ENCODE results near the gene SLC49A3.

DNA sequence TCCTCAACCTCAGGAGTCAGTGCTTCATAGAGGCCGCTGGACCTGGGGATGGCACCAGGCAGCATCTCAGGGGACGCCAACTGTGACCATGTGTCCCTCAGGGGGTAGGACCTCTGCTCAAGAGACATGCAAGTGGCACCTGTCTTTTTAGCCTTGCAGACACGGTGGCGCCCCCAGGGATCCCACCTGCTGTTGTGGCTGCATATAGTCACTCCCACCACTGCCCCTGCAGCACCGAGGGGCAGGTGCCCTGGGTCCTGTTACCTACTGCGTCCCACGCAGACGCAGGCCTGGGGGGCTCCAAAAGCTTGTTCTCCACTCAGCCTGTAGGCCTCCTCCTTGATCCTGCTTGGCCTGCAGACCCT lies 12.1 kb downstream of the SLC49A3 start:
- TF ChIP-seq EZH2 (IDR thresholded peaks at IDR 0.05; ENCODE audit: borderline replicate concordance, low read depth, low read length, severe bottlenecking) = no peak
- TF ChIP-seq, protein P1, sequence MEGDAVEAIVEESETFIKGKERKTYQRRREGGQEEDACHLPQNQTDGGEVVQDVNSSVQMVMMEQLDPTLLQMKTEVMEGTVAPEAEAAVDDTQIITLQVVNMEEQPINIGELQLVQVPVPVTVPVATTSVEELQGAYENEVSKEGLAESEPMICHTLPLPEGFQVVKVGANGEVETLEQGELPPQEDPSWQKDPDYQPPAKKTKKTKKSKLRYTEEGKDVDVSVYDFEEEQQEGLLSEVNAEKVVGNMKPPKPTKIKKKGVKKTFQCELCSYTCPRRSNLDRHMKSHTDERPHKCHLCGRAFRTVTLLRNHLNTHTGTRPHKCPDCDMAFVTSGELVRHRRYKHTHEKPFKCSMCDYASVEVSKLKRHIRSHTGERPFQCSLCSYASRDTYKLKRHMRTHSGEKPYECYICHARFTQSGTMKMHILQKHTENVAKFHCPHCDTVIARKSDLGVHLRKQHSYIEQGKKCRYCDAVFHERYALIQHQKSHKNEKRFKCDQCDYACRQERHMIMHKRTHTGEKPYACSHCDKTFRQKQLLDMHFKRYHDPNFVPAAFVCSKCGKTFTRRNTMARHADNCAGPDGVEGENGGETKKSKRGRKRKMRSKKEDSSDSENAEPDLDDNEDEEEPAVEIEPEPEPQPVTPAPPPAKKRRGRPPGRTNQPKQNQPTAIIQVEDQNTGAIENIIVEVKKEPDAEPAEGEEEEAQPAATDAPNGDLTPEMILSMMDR (IDR thresholded peaks at IDR 0.05; ENCODE audit: borderline replicate concordance, extremely low read depth, low read length, poor library complexity, severe bottlenecking) = no peak
